ENCODE results near the gene ZIC5.

ZIC5 gene

GRCh38 chr13:99993660-99994637 lies 22.4 kb upstream of the ZIC5 start:
- Histone ChIP-seq H3K27me3 (ENCODE audit: control insufficient read depth in 1 of 2, insufficient read depth in 2 of 2, low read length in 2 of 2) (peaks cover 89 to 95% of the 10 kb centered on the region in 2 donors), H3K27ac (ENCODE audit: low read length) (no peak overlapping the region), H3K4me3 (ENCODE audit: low read length in 2 of 2) (no peak overlapping the region), H3K4me1 (ENCODE audit: control insufficient read depth, insufficient read depth, low read length) (peaks cover 14% of the 10 kb centered on the region), H3K36me3 (ENCODE audit: control insufficient read depth in 2 of 2, insufficient read depth in 2 of 2, low read length in 2 of 2) (no peaks in the 10 kb centered on the region), H3K9me3 (ENCODE audit: control insufficient read depth in 2 of 2, low read length in 2 of 2) (peaks cover 0 to 5% of the 10 kb centered on the region in 2 donors), H3K9ac (ENCODE audit: low read length in 2 of 2) (no peak overlapping the region)

- Histone ChIP-seq H3K9me3 (ENCODE audit: control insufficient read depth in 2 of 2, low read length in 2 of 2) (peaks cover 0 to 5% of the 10 kb centered on the region in 2 donors), H3K36me3 (ENCODE audit: control insufficient read depth in 2 of 2, insufficient read depth in 2 of 2, low read length in 2 of 2) (no peaks in the 10 kb centered on the region), H3K27ac (ENCODE audit: low read length) (no peak overlapping the region), H3K9ac (ENCODE audit: low read length in 2 of 2) (no peak overlapping the region), H3K4me3 (ENCODE audit: low read length in 2 of 2) (no peak overlapping the region), H3K27me3 (ENCODE audit: control insufficient read depth in 1 of 2, insufficient read depth in 2 of 2, low read length in 2 of 2) (peaks cover 89 to 98% of the 10 kb centered on the region in 2 donors), H3K4me1 (ENCODE audit: control insufficient read depth, insufficient read depth, low read length) (peaks cover 14% of the 10 kb centered on the region)
These were observed 21.4 kb upstream of the ZIC5 start for GRCh38 chr13:99992949-99993351.

GRCh38 chr13:99991828-99992775 lies 20.5 kb upstream of the ZIC5 start:
- no peaks in the 10 kb centered on the region for H3K36me3 ChIP-seq (ENCODE audit: control insufficient read depth in 2 of 2, insufficient read depth in 2 of 2, low read length in 2 of 2)
- no peak overlapping the region for H3K27ac ChIP-seq (ENCODE audit: low read length)
- peaks cover 91 to 98% of the 10 kb centered on the region in 2 donors for H3K27me3 ChIP-seq (ENCODE audit: control insufficient read depth in 1 of 2, insufficient read depth in 2 of 2, low read length in 2 of 2)
- peaks cover 0 to 5% of the 10 kb centered on the region in 2 donors for H3K9me3 ChIP-seq (ENCODE audit: control insufficient read depth in 2 of 2, low read length in 2 of 2)
- no peak overlapping the region for H3K9ac ChIP-seq (ENCODE audit: low read length in 2 of 2)
- H3K4me3 ChIP-seq (ENCODE audit: low read length in 2 of 2): no peak overlapping the region
- peaks cover 14% of the 10 kb centered on the region for H3K4me1 ChIP-seq (ENCODE audit: control insufficient read depth, insufficient read depth, low read length)

GRCh38 chr13:99991013-99991827 lies 19.7 kb upstream of the ZIC5 start:
- H3K4me3 ChIP-seq (ENCODE audit: low read length in 2 of 2): no peak overlapping the region
- no peak overlapping the region for H3K9ac ChIP-seq (ENCODE audit: low read length in 2 of 2)
- H3K9me3 ChIP-seq (ENCODE audit: control insufficient read depth in 2 of 2, low read length in 2 of 2): peaks cover 0 to 5% of the 10 kb centered on the region in 2 donors
- peaks cover 89 to 98% of the 10 kb centered on the region in 2 donors for H3K27me3 ChIP-seq (ENCODE audit: control insufficient read depth in 1 of 2, insufficient read depth in 2 of 2, low read length in 2 of 2)
- peaks cover 14% of the 10 kb centered on the region for H3K4me1 ChIP-seq (ENCODE audit: control insufficient read depth, insufficient read depth, low read length)
- no peaks in the 10 kb centered on the region for H3K36me3 ChIP-seq (ENCODE audit: control insufficient read depth in 2 of 2, insufficient read depth in 2 of 2, low read length in 2 of 2)
- H3K27ac ChIP-seq (ENCODE audit: low read length): no peak overlapping the region

GRCh38 chr13:99990126-99990977 lies 18.8 kb upstream of the ZIC5 start:
- H3K27ac ChIP-seq (ENCODE audit: low read length): no peak overlapping the region
- no peak overlapping the region for H3K9ac ChIP-seq (ENCODE audit: low read length in 2 of 2)
- H3K27me3 ChIP-seq (ENCODE audit: control insufficient read depth in 1 of 2, insufficient read depth in 2 of 2, low read length in 2 of 2): peaks cover 88 to 97% of the 10 kb centered on the region in 2 donors
- no peak overlapping the region for H3K4me3 ChIP-seq (ENCODE audit: low read length in 2 of 2)
- H3K36me3 ChIP-seq (ENCODE audit: control insufficient read depth in 2 of 2, insufficient read depth in 2 of 2, low read length in 2 of 2): no peaks in the 10 kb centered on the region
- peaks cover 14% of the 10 kb centered on the region for H3K4me1 ChIP-seq (ENCODE audit: control insufficient read depth, insufficient read depth, low read length)
- peaks cover 0 to under 1% of the 10 kb centered on the region in 2 donors for H3K9me3 ChIP-seq (ENCODE audit: control insufficient read depth in 2 of 2, low read length in 2 of 2)

- no peak overlapping the region for H3K27ac ChIP-seq (ENCODE audit: low read length)
- no peak overlapping the region for H3K4me3 ChIP-seq (ENCODE audit: low read length in 2 of 2)
These were observed 17.9 kb upstream of the ZIC5 start for GRCh38 chr13:99989276-99990125.

GRCh38 chr13:99988529-99989275 lies 17.1 kb upstream of the ZIC5 start:
- H3K9me3 ChIP-seq (ENCODE audit: control insufficient read depth in 2 of 2, low read length in 2 of 2): peaks cover 0 to 7% of the 10 kb centered on the region in 2 donors
- peaks cover 88 to 97% of the 10 kb centered on the region in 2 donors for H3K27me3 ChIP-seq (ENCODE audit: control insufficient read depth in 1 of 2, insufficient read depth in 2 of 2, low read length in 2 of 2)
- no peak overlapping the region for H3K9ac ChIP-seq (ENCODE audit: low read length in 2 of 2)
- no peak overlapping the region for H3K4me3 ChIP-seq (ENCODE audit: low read length in 2 of 2)
- H3K4me1 ChIP-seq (ENCODE audit: control insufficient read depth, insufficient read depth, low read length): peaks cover 14% of the 10 kb centered on the region
- no peaks in the 10 kb centered on the region for H3K36me3 ChIP-seq (ENCODE audit: control insufficient read depth in 2 of 2, insufficient read depth in 2 of 2, low read length in 2 of 2)
- no peak overlapping the region for H3K27ac ChIP-seq (ENCODE audit: low read length)

More at GRCh38 chr13:99989276-99990125, 17.9 kb upstream of the ZIC5 start:
- Histone ChIP-seq H3K4me1 (ENCODE audit: control insufficient read depth, insufficient read depth, low read length) (peaks cover 14% of the 10 kb centered on the region), H3K9me3 (ENCODE audit: control insufficient read depth in 2 of 2, low read length in 2 of 2) (peaks cover 0 to under 1% of the 10 kb centered on the region in 2 donors), H3K9ac (ENCODE audit: low read length in 2 of 2) (no peak overlapping the region), H3K27me3 (ENCODE audit: control insufficient read depth in 1 of 2, insufficient read depth in 2 of 2, low read length in 2 of 2) (peaks cover 86 to 97% of the 10 kb centered on the region in 2 donors), H3K36me3 (ENCODE audit: control insufficient read depth in 2 of 2, insufficient read depth in 2 of 2, low read length in 2 of 2) (no peaks in the 10 kb centered on the region)

- Histone ChIP-seq H3K9ac (ENCODE audit: low read length in 2 of 2) (no peak overlapping the region), H3K4me1 (ENCODE audit: control insufficient read depth, insufficient read depth, low read length) (peaks cover 17% of the 10 kb centered on the region), H3K27ac (ENCODE audit: low read length) (no peak overlapping the region), H3K4me3 (ENCODE audit: low read length in 2 of 2) (no peak overlapping the region), H3K9me3 (ENCODE audit: control insufficient read depth in 2 of 2, low read length in 2 of 2) (peaks cover 0 to 7% of the 10 kb centered on the region in 2 donors), H3K36me3 (ENCODE audit: control insufficient read depth in 2 of 2, insufficient read depth in 2 of 2, low read length in 2 of 2) (no peaks in the 10 kb centered on the region), H3K27me3 (ENCODE audit: control insufficient read depth in 1 of 2, insufficient read depth in 2 of 2, low read length in 2 of 2) (peaks cover 90 to 97% of the 10 kb centered on the region in 2 donors)
These were observed 15.8 kb upstream of the ZIC5 start for GRCh38 chr13:99987154-99988019.
